HG03442 (cell line): ENCODE results near the gene PPFIBP1.

Source experiments
- ATAC-seq: cut with Tn5 transposase; IDR thresholded peaks from one replicate; pipeline ENCODE4 v1.9.1; 2021; ENCODE audit warnings: mild to moderate bottlenecking, moderate library complexity; ENCODE audit not compliant: unreplicated experiment

The PPFIBP1 gene

DNA sequence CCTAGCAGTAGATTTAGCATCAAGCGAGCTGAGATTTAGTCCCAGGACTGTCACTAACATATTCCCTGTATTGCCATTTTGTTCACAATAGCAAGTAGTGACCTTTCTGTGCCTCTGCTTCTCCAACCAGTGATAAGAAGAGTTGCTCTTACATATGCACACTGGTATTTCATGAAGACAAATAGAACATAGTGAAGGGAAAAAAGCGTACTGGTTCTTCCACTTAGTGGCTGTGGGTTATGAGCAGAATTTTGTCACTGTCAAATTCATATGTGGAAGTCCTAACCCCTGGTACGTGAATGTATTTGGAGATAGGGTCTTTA is 12.3 kb upstream of the PPFIBP1 start:
- no peak for ATAC-seq

- no peak for ATAC-seq
Observed at GRCh38 chr12:27513155-27513824, 10.7 kb upstream of the PPFIBP1 start.

GRCh38 chr12:27515671-27516070 is 8.3 kb upstream of the PPFIBP1 start:
- no peak for ATAC-seq

DNA sequence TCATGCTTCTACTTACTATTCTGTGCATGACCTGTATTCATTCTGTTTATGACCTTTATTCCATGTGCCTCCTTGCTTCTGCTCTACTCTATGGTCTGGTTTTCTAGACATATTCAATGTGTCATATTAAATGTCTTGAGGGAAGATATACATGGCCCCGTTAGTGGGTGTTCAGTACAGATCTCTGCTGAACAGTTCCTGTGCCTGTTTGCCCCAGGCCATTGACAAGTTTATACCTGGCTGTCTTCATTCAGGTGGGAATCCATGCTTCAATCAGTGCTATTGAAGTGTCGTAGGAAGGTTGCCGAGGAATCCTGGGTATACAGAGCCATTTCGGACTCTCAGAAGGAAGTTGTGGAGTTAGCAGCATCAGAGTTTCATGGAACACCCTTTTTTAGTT is 7.4 kb upstream of the PPFIBP1 start:
- ATAC-seq = no peak

DNA sequence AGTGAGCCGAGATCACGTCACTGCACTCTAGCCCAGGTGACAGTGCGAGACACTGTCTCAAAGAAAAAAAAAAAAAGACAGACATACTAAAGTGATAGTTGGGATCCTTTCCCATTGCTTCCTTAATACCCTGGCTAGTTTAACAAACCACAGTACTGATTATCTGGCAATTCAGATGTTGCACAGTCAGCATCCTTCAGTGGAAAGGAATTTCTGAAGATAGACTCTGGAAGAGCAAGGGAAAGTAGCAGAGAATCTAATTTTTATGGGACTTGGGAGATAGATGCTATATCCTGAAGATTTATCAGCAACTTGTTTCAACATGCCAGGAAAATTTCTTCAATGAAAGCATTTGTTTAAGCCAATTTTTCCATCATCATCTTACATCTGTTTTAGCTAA is 6.5 kb upstream of the PPFIBP1 start:
- ATAC-seq = no peak

DNA sequence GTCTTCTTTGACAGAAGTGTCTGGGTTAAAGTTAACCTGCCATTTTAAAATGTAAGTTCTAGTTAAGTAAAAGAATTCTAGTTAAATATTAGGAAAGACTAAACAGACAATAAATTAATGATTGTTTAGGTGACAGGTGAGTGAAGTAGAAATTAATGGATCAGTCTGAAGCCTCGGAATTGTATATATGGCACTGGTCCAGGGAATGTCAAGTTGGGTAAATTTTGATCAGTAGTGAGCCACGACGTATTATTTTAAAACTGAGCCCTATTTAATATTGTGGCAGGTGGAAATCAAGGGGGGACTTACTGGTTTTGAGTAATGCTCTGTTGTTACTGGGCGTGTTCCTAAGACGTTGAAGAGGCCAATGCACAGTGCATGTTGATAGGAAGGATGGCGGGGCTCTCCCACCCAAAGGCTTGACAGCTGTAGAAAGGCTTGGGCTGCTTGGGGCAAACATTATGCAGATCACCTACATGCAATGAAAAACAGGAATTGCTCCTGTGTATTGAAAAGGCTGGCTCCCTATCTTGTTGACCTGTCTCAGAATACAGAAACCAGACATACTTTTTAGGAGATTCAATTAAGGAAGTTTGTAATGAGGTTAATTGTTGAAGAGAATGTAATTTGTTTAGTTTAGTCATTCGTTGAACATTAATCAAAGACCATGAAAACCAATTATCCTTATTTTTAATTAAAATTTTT is 5.9 kb upstream of the PPFIBP1 start:
- no peak for ATAC-seq

GRCh38 chr12:27521066-27521465 is 2.9 kb upstream of the PPFIBP1 start:
- no peak for ATAC-seq

DNA sequence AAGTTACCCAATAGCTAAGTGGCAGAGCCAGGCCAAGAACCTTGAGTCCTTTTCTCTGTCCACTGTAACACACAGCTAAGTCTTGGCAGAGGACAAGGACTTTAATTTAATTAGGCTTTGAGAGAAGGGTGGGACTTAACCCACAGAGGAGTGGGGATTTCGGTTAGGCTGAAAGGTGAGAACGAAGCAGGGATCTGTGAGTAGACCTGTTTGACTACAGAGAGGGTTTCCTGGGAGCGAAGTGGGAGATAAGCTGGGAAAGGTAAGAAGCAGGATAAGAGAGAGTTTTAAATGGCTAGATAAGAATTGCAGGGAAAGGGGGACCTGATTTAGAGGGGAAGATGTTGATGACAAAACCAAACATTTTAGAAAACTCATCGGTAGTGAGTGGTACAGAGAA is 2.0 kb upstream of the PPFIBP1 start:
- no peak for ATAC-seq

DNA sequence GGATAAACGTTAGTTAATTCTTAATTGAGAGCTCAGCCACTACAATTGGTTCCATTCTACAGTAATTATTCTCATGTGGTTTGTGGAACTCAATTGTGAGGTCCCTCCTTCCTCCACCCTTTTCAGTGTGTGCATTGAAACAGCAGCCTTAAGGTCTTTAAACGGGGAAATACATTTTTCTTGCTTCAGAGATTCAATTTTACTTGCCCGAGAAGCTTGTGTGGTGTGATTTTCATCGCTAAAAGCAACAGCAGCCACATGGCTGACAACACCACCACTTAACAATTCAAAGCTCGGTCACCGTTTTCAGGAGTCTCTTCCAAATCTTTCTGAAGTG is 733 bp upstream of the PPFIBP1 start:
- peak; percentile 4 for ATAC-seq

- ATAC-seq = no peak
Observed at GRCh38 chr12:27524494-27524835, 459 bp downstream of the PPFIBP1 start.

DNA sequence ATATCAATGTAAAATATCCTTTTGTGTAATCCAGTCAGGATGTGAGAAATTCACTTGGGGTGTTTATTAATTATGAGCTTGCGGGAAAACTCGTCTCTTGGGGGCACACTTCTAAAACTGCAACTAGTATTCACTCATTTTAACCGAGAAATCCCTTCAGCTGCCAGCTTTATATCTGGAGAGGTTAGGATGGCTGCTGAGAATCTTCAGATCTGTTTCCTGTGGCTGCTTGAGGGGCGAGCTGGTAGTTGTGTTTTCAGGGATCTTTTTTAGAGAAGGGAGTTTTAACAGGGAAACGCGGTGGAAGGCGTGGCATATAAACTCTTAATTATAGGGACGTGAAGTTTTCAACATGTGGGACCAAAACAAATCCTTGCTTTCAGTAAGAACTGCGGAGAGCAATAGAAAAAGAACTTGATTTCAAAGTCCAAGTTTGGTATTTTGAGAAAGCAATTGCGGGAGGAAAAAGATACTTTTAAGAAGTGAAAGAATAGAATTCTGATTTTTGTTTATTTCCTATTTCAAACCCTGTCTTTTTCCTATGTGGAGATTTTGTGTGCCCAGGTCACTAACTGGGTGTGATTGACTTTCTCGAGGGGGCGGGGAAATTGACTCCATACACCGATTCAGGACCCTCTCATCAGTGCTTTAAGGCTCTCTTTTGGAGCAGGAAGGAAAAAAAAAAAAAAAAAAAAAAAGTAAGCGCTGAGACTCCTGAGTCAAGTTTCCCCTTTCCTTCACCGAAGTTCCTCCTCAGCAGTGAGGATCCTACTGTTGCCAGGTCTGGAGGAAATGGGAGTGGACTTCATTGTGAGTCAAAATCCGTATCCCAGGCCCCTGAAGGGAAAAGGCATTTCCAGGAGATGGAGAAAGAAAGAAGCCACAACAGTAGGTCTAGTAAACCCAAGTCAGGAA is 1.1 kb downstream of the PPFIBP1 start:
- no peak for ATAC-seq

GRCh38 chr12:27527512-27527911 is 3.5 kb downstream of the PPFIBP1 start:
- ATAC-seq = no peak

DNA sequence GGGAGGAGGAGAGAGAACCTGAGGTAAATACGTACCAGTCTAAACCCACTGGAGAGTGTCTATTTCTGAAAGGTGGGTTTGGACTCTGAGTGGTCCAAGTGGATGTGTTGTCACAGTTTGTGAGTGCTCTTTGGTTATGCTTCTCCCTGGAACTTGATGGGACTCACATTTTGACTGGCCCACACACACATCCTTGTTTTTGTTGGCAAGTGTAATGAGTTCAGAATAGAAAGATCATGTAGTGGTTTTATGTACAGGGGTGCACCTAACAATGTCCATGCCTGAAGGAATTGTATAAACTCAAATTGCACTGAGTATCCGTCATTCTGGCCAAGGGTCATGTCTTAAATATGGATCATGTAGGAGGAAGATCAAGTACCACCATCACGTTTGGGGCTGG is 4.8 kb downstream of the PPFIBP1 start:
- ATAC-seq = no peak

- ATAC-seq = no peak
Observed at GRCh38 chr12:27530157-27530922, 6.3 kb downstream of the PPFIBP1 start.

- ATAC-seq = no peak
Observed at GRCh38 chr12:27531896-27532295, 7.9 kb downstream of the PPFIBP1 start.

DNA sequence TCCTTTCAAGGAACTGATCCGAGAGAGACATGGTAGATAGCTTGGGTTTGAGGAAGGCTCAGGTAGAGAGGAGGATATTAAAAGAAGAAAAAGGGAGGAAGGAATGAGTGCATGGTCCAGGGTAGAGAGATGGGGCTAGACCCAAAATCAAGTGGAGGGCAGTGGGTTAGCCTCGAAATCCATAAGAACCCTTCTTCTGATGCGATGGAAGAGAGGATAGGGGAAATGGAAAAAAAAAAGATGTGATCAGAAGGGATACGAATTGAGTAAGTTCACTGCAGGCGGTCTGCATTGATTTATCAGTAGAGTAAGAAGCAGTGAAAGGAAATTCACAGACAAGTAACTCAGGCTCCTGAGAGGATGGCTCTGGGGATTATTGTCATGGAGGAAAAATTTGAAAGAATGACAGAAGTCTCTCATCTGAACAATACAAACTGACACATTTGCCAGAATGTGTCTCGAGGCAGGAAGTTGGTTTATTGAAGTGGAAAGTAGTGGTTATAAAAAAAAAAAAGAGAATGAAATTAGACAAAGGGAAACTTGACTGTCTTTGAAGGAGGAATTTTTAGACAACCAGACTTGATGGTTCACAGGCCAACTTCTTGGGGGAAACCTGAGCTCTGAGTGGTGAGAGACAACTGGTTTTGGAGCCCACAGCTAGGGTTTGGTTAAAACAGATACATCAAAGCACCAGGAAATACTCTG is 10.2 kb downstream of the PPFIBP1 start:
- ATAC-seq = peak; percentile 60

- ATAC-seq = peak; percentile 21
Observed at GRCh38 chr12:27534765-27535161, 10.8 kb downstream of the PPFIBP1 start.

- ATAC-seq = no peak
Observed at GRCh38 chr12:27535318-27535717, 11.3 kb downstream of the PPFIBP1 start.

- ATAC-seq = no peak
Observed at GRCh38 chr12:27537855-27538675, 14.1 kb downstream of the PPFIBP1 start.

DNA sequence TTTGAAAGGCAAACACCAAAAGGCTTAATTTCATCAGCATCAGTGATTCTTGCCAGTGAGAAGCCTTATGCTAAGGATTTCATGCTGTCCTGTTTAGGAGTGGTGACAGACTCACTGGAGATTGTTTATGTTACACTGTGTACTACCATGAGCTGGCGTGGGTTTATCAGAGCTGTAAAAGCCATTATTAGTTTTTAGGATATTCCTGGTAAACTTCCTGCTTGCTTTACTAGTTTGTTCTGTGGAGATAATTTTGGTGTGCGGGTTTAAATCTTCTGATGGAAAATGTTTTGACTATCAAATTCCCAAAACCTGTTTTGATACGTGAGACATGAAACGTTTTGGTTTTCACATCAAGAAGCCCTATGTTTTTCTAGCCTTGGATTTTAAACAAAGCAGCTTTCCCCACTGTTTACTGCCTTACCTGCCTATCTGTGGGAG is 15.2 kb downstream of the PPFIBP1 start:
- ATAC-seq = no peak
